Brain microvascular endothelial cell (primary cell): ENCODE data around the gene OR7A17.

ENCODE experiments used
- DNase-seq: peaks from one replicate; pipeline ENCODE4 v3.0.0-alpha.2; 2020
- H3K27ac ChIP-seq: fragments of 250-450 bp; sonication (Bioruptor Pico); 2 replicates; pipeline ENCODE4 v1.5.1; 2020; ENCODE audit warnings: mild to moderate bottlenecking, moderate library complexity
- H3K27me3 ChIP-seq: fragments of 250-450 bp; sonication (Bioruptor Pico); replicated peaks from 2 replicates; pipeline ENCODE4 v1.5.1; 2020; ENCODE audit warnings: mild to moderate bottlenecking
- H3K36me3 ChIP-seq: fragments of 250-450 bp; sonication (Bioruptor Pico); replicated peaks from 2 replicates; pipeline ENCODE4 v1.5.1; 2020; ENCODE audit warnings: mild to moderate bottlenecking
- H3K4me3 ChIP-seq: 2 replicates; pipeline ENCODE4 v1.5.1; 2011; ENCODE audit warnings: low read depth, mild to moderate bottlenecking, control low read depth, low read length, moderate library complexity
- CTCF ChIP-seq: IDR thresholded peaks from 2 replicates; pipeline ENCODE4 v1.5.1; 2011; ENCODE audit warnings: low read depth, mild to moderate bottlenecking, moderate library complexity, low read length, control low read depth, inconsistent platforms; ENCODE audit errors: missing control alignments
- in situ Hi-C: cut with HindIII; loops from 2 replicates; pipeline ENCODE4 v1.10.0; 2017; ENCODE audit warnings: low sequenced_read_pairs, low pct_ligation_motif_present

Gene OR7A17

GRCh38 chr19:14830702-14831101, 55.2 kb downstream of the OR7A17 start:
- no peak for DNase-seq
- no peaks in the 10 kb centered on the region for H3K36me3 ChIP-seq
- H3K4me3 ChIP-seq: no peak overlapping the region
- TF ChIP-seq CTCF: no peak
- in situ Hi-C loops: no loop called here
- H3K27me3 ChIP-seq: no peaks in the 10 kb centered on the region
- H3K27ac ChIP-seq: no peak overlapping the region
